ENCODE measurements around the gene CD151. TPM values are rescaled to one million over a fixed set of nuclear protein-coding genes. Genes with fewer than 3 reads are reported as not detected.
A peak's percentile ranks its signal among the peaks of the same experiment; 100 is the strongest.

CD151 gene
- total RNA-seq, 1 experiment from 2014 or later: 482 TPM

DNA sequence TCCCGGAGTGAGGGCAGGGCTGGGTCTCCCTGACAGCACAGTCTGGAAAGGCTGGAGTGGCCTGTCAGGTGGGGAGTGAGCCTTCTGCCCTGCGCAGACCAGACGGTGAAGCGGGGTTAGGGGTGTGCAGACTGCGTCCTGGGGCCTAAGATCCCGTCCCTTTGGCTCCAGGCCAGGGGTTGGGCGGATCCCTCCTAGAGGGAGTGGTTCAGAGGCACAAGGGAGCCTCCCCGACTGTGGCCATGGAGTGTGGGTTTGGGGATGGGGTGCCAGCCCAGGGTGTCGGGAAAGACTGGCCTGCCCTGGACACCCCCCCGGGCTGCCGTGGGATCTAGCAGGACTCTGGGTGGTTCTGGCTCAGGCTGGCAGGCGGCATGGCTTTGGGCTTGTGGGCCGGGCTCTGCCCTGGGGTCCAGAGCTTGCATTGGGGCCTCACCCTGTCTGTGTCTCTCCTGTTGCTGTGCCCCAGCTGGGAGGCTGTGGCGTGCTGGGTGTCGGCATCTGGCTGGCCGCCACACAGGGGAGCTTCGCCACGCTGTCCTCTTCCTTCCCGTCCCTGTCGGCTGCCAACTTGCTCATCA, 29.4 kb downstream of the CD151 start:
- no peaks in the 10 kb centered on the region for H3K9me3 Mint-ChIP-seq (ENCODE audit: low read depth, unreplicated experiment)
- peaks cover 83% of the 10 kb centered on the region for H3K36me3 Mint-ChIP-seq (ENCODE audit: insufficient read depth, unreplicated experiment)
- H3K27me3 Mint-ChIP-seq (ENCODE audit: unreplicated experiment): peaks cover 15% of the 10 kb centered on the region
- no peak overlapping the region for H3K4me3 Mint-ChIP-seq (ENCODE audit: low read depth, unreplicated experiment)
- CTCF ChIA-PET: no interaction called here
- peak; percentile 52 for DNase-seq
- TF ChIP-seq, protein P1, sequence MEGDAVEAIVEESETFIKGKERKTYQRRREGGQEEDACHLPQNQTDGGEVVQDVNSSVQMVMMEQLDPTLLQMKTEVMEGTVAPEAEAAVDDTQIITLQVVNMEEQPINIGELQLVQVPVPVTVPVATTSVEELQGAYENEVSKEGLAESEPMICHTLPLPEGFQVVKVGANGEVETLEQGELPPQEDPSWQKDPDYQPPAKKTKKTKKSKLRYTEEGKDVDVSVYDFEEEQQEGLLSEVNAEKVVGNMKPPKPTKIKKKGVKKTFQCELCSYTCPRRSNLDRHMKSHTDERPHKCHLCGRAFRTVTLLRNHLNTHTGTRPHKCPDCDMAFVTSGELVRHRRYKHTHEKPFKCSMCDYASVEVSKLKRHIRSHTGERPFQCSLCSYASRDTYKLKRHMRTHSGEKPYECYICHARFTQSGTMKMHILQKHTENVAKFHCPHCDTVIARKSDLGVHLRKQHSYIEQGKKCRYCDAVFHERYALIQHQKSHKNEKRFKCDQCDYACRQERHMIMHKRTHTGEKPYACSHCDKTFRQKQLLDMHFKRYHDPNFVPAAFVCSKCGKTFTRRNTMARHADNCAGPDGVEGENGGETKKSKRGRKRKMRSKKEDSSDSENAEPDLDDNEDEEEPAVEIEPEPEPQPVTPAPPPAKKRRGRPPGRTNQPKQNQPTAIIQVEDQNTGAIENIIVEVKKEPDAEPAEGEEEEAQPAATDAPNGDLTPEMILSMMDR (IDR thresholded peaks at IDR 0.05; ENCODE audit: unreplicated experiment): no peak
- BruUV-seq (replicated peaks): no TSS peak
- intact Hi-C loops (cut with micrococcal nuclease; ENCODE audit: unreplicated experiment): no loop called here
- peaks cover 9% of the 10 kb centered on the region for H3K4me1 Mint-ChIP-seq (ENCODE audit: low read depth, unreplicated experiment)
- H3K27ac Mint-ChIP-seq (ENCODE audit: unreplicated experiment): peak overlapping the region; percentile 86

DNA sequence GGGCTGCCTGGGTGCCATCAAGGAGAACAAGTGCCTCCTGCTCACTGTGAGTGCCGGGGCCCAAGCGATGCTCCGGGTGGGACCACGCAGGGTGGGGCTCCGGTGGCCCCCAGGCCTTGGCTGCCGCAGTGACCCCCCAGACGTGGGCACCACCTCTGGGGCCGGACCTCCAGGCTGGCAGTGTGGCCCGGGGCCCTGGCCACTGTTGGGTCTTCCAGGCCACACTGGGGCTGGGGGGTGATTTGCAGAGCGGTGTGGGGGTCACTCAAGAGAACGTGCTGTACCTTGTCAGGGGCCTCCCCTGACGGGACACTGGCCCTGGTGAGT, 29.9 kb downstream of the CD151 start:
- no TSS peak for BruUV-seq (replicated peaks)
- no peaks in the 10 kb centered on the region for H3K9me3 Mint-ChIP-seq (ENCODE audit: low read depth, unreplicated experiment)
- intact Hi-C loops (cut with micrococcal nuclease; ENCODE audit: unreplicated experiment): no loop called here
- TF ChIP-seq, protein P1 (IDR thresholded peaks at IDR 0.05; ENCODE audit: unreplicated experiment): no peak
- no peak for DNase-seq
- peaks cover 85% of the 10 kb centered on the region for H3K36me3 Mint-ChIP-seq (ENCODE audit: insufficient read depth, unreplicated experiment)
- peaks cover 9% of the 10 kb centered on the region for H3K4me1 Mint-ChIP-seq (ENCODE audit: low read depth, unreplicated experiment)
- peaks cover 15% of the 10 kb centered on the region for H3K27me3 Mint-ChIP-seq (ENCODE audit: unreplicated experiment)
- H3K27ac Mint-ChIP-seq (ENCODE audit: unreplicated experiment): peak overlapping the region; percentile 50
- no peak overlapping the region for H3K4me3 Mint-ChIP-seq (ENCODE audit: low read depth, unreplicated experiment)
- CTCF ChIA-PET: no interaction called here

- no peak for DNase-seq
- CTCF ChIA-PET: no interaction called here
- BruUV-seq (replicated peaks): no TSS peak
- H3K9me3 Mint-ChIP-seq (ENCODE audit: low read depth, unreplicated experiment): no peaks in the 10 kb centered on the region
- no peak overlapping the region for H3K27ac Mint-ChIP-seq (ENCODE audit: unreplicated experiment)
- TF ChIP-seq, protein P1 (IDR thresholded peaks at IDR 0.05; ENCODE audit: unreplicated experiment): no peak
- no peak overlapping the region for H3K4me3 Mint-ChIP-seq (ENCODE audit: low read depth, unreplicated experiment)
- H3K36me3 Mint-ChIP-seq (ENCODE audit: insufficient read depth, unreplicated experiment): peaks cover 90% of the 10 kb centered on the region
- peaks cover 9% of the 10 kb centered on the region for H3K4me1 Mint-ChIP-seq (ENCODE audit: low read depth, unreplicated experiment)
- intact Hi-C loops (cut with micrococcal nuclease; ENCODE audit: unreplicated experiment): no loop called here
- H3K27me3 Mint-ChIP-seq (ENCODE audit: unreplicated experiment): peaks cover 15% of the 10 kb centered on the region
These were observed 30.5 kb downstream of the CD151 start for GRCh38 chr11:863023-863909.

DNA sequence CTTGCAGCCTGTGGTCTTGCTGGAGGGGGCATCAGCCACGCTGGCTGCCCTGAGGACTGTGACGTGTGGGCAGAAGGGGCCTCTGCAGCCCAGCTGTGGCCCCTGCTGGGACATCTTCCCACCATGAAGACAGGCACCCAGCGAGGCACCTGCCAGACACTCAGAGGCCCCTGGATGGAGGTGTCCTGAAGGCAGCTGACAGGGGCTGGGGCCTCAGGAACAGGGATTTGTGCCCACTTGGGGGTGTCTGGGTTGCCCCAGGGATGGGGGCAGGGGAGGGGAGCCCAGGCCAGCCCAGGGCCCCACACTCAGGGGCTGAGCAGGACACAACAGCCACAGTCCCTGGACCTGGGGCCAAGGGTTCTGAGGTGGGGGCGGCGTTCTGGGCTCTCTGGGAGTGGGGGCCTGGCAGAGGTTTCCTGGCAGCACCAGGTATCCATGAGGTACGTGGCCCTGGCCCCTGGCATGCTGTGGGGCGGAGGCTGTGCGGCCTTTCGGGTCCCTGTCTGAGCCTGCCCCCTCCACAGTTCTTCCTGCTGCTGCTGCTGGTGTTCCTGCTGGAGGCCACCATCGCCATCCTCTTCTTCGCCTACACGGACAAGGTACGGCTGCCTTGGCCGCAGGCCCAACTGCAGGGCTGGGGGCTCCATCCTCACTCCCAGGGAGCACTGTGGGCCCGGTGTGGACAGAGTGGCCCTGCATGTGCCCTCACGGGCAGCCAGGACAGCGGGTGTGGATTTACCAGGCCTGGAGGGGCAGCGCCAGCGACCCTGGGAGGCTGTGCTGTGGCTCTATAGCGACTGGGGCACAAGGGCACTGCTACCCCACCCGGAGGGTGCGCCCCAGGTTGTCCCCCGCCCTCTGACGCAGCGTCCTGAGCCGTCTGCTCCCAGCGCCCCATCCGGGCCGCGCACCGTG, 31.4 kb downstream of the CD151 start:
- H3K27me3 Mint-ChIP-seq (ENCODE audit: unreplicated experiment): peaks cover 15% of the 10 kb centered on the region
- intact Hi-C loops (cut with micrococcal nuclease; ENCODE audit: unreplicated experiment): no loop called here
- DNase-seq: no peak
- no peak overlapping the region for H3K27ac Mint-ChIP-seq (ENCODE audit: unreplicated experiment)
- no peak overlapping the region for H3K4me3 Mint-ChIP-seq (ENCODE audit: low read depth, unreplicated experiment)
- H3K4me1 Mint-ChIP-seq (ENCODE audit: low read depth, unreplicated experiment): peaks cover 8% of the 10 kb centered on the region
- H3K9me3 Mint-ChIP-seq (ENCODE audit: low read depth, unreplicated experiment): no peaks in the 10 kb centered on the region
- no TSS peak for BruUV-seq (replicated peaks)
- peaks cover 89% of the 10 kb centered on the region for H3K36me3 Mint-ChIP-seq (ENCODE audit: insufficient read depth, unreplicated experiment)
- CTCF ChIA-PET: no interaction called here
- TF ChIP-seq, protein P1 (IDR thresholded peaks at IDR 0.05; ENCODE audit: unreplicated experiment): no peak
